Measurements from ENCODE around the gene COL6A1.

GRCh38 chr21:46003575-46004007 lies 22.0 kb downstream of the COL6A1 start:
- TF ChIP-seq CTCF (IDR thresholded peaks at IDR 0.05; ENCODE audit: low read depth, low read length, poor library complexity, severe bottlenecking): no peak
- TF ChIP-seq EZH2phosphoT487 (IDR thresholded peaks at IDR 0.05; ENCODE audit: borderline replicate concordance, low read length): no peak

Measured in DOHH2 (cell line).